Measurements from ENCODE around the gene SPATC1L.

SPATC1L gene

DNA sequence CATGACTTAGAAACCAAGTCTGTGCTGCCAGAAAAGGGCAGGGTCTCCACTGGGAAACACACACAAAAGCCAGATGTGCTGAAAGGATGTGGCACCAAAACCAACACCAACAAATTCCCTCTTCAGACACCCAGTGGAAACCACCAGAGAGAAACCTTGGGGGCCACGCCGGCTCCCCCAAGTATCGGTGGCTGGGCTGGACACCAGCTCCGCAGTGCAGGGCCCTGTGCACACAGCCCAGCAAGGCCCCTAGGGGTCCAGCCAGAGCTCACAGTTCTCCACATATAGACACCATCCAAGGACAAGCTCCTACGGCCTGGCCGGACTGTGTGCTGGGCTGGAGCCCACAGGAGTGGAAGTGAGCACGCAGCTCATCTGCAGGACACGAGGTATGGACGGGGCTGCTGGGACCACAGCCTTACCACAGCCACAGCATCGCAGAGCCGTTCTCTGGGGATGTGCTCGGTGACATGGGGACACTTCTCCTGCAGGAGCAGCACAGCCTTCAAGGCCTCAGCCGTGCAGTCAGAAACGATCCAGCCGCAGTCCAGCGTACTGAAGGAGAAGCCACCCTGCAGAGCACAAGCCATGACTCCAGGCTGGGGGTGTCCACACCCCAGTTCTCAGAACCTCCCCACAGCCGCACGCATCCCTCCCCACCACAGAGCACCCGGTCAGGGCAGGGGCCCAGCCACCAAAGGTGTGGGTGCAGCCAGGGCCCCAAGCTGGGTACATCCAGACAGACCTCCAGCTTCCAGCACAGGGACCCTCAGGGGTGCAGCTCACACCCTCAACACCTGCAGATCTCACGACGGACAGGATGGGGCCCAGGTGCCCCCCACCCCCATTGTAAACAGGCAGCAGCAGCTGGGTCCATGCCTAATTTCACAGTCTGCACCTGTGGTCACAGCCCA is 23.0 kb upstream of the SPATC1L start:
- ATAC-seq: no peak
- TF ChIP-seq, protein P1, sequence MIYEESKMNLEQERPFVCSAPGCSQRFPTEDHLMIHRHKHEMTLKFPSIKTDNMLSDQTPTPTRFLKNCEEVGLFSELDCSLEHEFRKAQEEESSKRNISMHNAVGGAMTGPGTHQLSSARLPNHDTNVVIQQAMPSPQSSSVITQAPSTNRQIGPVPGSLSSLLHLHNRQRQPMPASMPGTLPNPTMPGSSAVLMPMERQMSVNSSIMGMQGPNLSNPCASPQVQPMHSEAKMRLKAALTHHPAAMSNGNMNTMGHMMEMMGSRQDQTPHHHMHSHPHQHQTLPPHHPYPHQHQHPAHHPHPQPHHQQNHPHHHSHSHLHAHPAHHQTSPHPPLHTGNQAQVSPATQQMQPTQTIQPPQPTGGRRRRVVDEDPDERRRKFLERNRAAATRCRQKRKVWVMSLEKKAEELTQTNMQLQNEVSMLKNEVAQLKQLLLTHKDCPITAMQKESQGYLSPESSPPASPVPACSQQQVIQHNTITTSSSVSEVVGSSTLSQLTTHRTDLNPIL (CRISPR knock-in tag; IDR thresholded peaks at IDR 0.05; ENCODE audit: low read depth): no peak
- TF ChIP-seq ZFP3 (CRISPR knock-in tag; IDR thresholded peaks at IDR 0.05): no peak
- no peak for TF ChIP-seq TOX (CRISPR knock-in tag; IDR thresholded peaks at IDR 0.05; ENCODE audit: borderline replicate concordance)
- TF ChIP-seq ZFP30 (CRISPR knock-in tag; IDR thresholded peaks at IDR 0.05): no peak
- TF ChIP-seq ZNF70 (CRISPR knock-in tag; IDR thresholded peaks at IDR 0.05): no peak
- TF ChIP-seq GLIS3 (CRISPR knock-in tag; IDR thresholded peaks at IDR 0.05): no peak

DNA sequence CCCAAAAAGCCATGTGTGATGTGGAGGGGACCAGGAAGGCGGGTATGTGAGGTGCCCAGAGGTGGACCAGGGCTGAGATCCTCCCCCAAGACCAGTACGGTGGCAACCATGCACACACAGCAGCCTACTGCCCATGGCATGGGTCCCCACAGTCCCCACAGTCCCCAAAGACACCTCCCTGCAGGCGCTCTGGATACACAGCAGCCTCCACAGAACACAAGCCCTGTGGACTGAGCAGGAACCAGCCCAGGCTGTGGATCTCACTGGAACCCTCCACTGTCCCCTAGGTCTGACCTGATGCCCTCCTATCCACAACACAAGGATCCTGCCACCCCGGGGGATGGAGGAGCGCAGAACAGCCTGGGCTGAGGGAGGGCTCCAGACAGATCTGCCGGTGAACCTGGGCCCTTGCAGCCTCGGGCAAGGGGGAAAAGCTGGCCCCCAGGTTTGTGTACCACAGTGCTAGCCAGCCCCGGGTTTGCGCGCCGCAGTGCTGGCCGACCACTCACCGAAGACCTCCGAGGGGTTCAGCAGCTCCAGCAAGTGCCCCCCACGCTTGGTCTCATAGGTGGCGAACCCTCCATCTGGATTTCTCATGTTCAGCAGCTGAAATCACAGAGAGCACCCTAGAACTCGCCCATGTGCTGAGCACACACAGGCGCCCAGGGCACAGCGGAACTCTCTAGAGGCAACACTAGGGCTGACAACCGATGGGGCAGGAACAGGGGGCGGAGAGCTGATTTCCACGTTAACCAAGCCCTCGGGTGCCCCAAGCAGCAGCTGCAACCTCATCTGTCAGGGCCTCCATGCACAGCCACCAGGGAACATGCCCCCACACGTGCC is 22.1 kb upstream of the SPATC1L start:
- no peak for ATAC-seq
- TF ChIP-seq ZC3H10 (CRISPR knock-in tag; IDR thresholded peaks at IDR 0.05) (no peak), ZNF565 (CRISPR knock-in tag; conservative IDR thresholded peaks at IDR 0.05; ENCODE audit: low read depth) (no peak), RARB (CRISPR knock-in tag; IDR thresholded peaks at IDR 0.05) (no peak), ARNTL (CRISPR knock-in tag; IDR thresholded peaks at IDR 0.05; ENCODE audit: borderline replicate concordance, low read depth) (no peak), SNAI2 (CRISPR knock-in tag; IDR thresholded peaks at IDR 0.05) (no peak), TOX (CRISPR knock-in tag; IDR thresholded peaks at IDR 0.05; ENCODE audit: borderline replicate concordance) (no peak)

- TF ChIP-seq, protein P2, sequence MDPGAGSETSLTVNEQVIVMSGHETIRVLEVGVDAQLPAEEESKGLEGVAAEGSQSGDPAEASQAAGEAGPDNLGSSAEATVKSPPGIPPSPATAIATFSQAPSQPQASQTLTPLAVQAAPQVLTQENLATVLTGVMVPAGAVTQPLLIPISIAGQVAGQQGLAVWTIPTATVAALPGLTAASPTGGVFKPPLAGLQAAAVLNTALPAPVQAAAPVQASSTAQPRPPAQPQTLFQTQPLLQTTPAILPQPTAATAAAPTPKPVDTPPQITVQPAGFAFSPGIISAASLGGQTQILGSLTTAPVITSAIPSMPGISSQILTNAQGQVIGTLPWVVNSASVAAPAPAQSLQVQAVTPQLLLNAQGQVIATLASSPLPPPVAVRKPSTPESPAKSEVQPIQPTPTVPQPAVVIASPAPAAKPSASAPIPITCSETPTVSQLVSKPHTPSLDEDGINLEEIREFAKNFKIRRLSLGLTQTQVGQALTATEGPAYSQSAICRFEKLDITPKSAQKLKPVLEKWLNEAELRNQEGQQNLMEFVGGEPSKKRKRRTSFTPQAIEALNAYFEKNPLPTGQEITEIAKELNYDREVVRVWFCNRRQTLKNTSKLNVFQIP (CRISPR knock-in tag; IDR thresholded peaks at IDR 0.05; ENCODE audit: borderline replicate concordance, low read depth): no peak
- TF ChIP-seq TOX (CRISPR knock-in tag; IDR thresholded peaks at IDR 0.05; ENCODE audit: borderline replicate concordance): no peak
- TF ChIP-seq ZFP3 (CRISPR knock-in tag; IDR thresholded peaks at IDR 0.05): no peak
- TF ChIP-seq ISL1 (CRISPR knock-in tag; IDR thresholded peaks at IDR 0.05): no peak
- TF ChIP-seq RARB (CRISPR knock-in tag; IDR thresholded peaks at IDR 0.05): no peak
- TF ChIP-seq ARNTL (CRISPR knock-in tag; IDR thresholded peaks at IDR 0.05; ENCODE audit: borderline replicate concordance, low read depth): no peak
- no peak for TF ChIP-seq ZFP30 (CRISPR knock-in tag; IDR thresholded peaks at IDR 0.05)
- no peak for TF ChIP-seq ZNF8 (CRISPR knock-in tag; IDR thresholded peaks at IDR 0.05)
- TF ChIP-seq TCF4 (CRISPR knock-in tag; IDR thresholded peaks at IDR 0.05; ENCODE audit: borderline replicate concordance): no peak
- no peak for TF ChIP-seq PPARA (CRISPR knock-in tag; IDR thresholded peaks at IDR 0.05; ENCODE audit: borderline replicate concordance)
- TF ChIP-seq CSDC2 (CRISPR knock-in tag; IDR thresholded peaks at IDR 0.05): no peak
- no peak for TF ChIP-seq ZNF565 (CRISPR knock-in tag; conservative IDR thresholded peaks at IDR 0.05; ENCODE audit: low read depth)
- no peak for TF ChIP-seq ESRRG (CRISPR knock-in tag; IDR thresholded peaks at IDR 0.05)
- no peak for TF ChIP-seq OSR1 (CRISPR knock-in tag; IDR thresholded peaks at IDR 0.05)
- TF ChIP-seq, protein P3, sequence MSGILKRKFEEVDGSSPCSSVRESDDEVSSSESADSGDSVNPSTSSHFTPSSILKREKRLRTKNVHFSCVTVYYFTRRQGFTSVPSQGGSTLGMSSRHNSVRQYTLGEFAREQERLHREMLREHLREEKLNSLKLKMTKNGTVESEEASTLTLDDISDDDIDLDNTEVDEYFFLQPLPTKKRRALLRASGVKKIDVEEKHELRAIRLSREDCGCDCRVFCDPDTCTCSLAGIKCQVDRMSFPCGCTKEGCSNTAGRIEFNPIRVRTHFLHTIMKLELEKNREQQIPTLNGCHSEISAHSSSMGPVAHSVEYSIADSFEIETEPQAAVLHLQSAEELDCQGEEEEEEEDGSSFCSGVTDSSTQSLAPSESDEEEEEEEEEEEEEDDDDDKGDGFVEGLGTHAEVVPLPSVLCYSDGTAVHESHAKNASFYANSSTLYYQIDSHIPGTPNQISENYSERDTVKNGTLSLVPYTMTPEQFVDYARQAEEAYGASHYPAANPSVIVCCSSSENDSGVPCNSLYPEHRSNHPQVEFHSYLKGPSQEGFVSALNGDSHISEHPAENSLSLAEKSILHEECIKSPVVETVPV (CRISPR knock-in tag; IDR thresholded peaks at IDR 0.05): no peak
- ATAC-seq: no peak
Observed at GRCh38 chr21:46205766-46206162, 21.5 kb upstream of the SPATC1L start.

DNA sequence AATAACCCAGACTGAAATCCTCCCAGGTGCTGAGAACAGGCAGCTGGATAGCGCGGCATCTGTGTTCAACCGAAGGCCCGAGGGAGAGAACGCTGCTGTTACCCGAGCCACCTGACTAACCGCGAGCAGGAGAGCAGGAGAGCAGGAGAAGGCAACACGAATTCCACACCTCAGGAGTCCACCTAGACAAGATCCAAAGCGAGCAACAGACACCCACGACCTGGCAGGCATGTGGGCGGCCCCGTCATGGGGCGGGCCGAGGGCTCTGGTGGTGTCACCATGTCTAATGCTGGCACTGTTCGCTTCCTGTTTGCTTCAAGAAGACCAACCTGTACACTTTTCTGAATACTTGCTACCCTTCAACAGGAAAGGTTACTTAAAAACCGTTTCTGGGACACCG is 20.9 kb upstream of the SPATC1L start:
- ATAC-seq: no peak
- TF ChIP-seq GLIS3 (CRISPR knock-in tag; IDR thresholded peaks at IDR 0.05) (no peak), ARNTL (CRISPR knock-in tag; IDR thresholded peaks at IDR 0.05; ENCODE audit: borderline replicate concordance, low read depth) (no peak), ZFP30 (CRISPR knock-in tag; IDR thresholded peaks at IDR 0.05) (no peak), ISL1 (CRISPR knock-in tag; IDR thresholded peaks at IDR 0.05) (no peak), BACH2 (CRISPR knock-in tag; IDR thresholded peaks at IDR 0.05; ENCODE audit: borderline replicate concordance) (no peak), CSDC2 (CRISPR knock-in tag; IDR thresholded peaks at IDR 0.05) (no peak), OSR1 (CRISPR knock-in tag; IDR thresholded peaks at IDR 0.05) (no peak), TCF4 (CRISPR knock-in tag; IDR thresholded peaks at IDR 0.05; ENCODE audit: borderline replicate concordance) (no peak), PPARA (CRISPR knock-in tag; IDR thresholded peaks at IDR 0.05; ENCODE audit: borderline replicate concordance) (no peak), PATZ1 (CRISPR knock-in tag; IDR thresholded peaks at IDR 0.05; ENCODE audit: borderline replicate concordance) (no peak), ZFP3 (CRISPR knock-in tag; IDR thresholded peaks at IDR 0.05) (no peak)
- TF ChIP-seq, protein P3 (CRISPR knock-in tag; IDR thresholded peaks at IDR 0.05): no peak
